Measurements from ENCODE around the gene FAM186B.

The FAM186B gene

GRCh38 chr12:49609059-49609874 is 3.8 kb upstream of the FAM186B start:
- DNase-seq: no peak

GRCh38 chr12:49604856-49605255 is 583 bp downstream of the FAM186B start:
- no peak for DNase-seq

DNA sequence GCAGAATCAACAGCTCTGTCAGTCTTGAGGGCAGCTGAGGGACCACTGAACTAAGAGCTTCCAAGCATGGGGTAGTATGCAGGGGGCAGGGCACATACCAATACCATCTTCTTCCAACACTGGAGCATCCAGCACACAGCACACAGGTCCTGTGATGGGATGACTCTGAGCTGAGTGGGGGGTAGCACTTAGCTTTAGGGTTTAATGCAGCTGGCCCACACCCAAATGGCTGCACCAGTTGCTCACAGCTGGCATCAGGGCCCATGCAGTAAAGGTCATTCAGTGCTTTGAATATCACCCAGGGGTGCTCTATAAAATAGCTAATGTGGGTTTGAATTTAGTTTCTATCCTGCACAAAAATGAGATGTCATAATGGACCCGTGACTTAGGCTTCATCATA is 1.7 kb downstream of the FAM186B start:
- no peak for DNase-seq

- DNase-seq: no peak
These were observed 5.5 kb downstream of the FAM186B start for GRCh38 chr12:49599961-49600360.

DNA sequence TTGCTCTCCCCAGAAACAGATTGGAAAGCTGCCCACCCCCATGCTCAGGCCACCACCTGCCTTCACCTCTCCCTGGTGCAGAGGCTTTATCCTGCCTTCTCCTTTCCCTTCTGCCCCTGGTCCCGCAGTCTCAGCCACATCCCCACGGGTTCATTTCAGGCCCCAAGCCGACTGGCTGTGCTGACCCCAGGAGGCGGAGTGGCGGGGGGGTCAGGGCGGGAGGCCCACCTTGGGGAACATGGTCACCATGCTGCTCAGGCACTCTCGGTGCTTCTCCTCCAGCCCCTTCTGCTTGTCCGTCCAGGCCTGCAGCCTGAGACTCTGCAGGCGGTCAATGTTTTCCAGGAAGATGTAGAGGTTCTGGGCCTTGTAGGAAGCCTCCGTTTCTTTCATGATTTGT is 6.9 kb downstream of the FAM186B start:
- DNase-seq: no peak

- DNase-seq: no peak
These were observed 16.5 kb downstream of the FAM186B start for GRCh38 chr12:49588721-49589516.

GRCh38 chr12:49588281-49588680 is 17.2 kb downstream of the FAM186B start:
- no peak for DNase-seq

DNA sequence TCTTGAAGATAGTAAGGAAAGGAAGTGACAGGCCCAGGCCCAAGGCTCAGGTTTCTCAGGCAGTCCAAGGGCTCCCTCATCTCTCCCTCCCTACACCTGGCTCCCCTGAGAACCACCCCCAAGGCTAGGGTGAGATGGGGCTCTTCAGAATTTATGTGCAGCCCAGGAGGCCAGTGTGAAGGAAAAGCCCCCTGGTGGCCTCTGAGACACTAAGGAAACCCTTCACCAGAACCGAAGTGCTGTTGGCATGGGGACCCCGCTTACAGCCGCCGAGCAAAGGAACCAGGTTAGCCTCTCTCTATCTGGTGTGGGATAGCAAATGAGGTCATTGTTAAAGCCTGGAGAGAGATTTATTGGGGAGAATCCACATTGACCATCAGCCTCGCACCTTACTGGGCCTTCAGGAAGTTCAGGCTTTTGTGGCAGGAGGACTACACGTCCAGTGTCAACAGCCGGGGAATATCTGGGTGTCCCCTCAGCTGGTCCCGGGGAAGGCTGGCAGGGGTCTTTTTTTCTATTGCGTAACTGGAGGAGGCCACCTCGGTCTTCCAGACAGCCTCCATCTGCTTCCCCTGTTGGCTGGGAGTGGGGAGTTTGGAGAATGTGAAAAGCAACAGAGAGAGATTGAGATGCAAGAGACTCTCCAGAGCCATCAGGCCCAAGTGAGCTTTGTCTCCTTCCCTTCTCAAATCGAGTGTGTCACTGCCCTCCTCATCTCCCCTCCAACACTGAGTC is 18.1 kb downstream of the FAM186B start:
- DNase-seq: no peak

GRCh38 chr12:49585477-49586459 is 19.7 kb downstream of the FAM186B start:
- DNase-seq: no peak

- no peak for DNase-seq
These were observed 20.8 kb downstream of the FAM186B start for GRCh38 chr12:49584591-49584990.

DNA sequence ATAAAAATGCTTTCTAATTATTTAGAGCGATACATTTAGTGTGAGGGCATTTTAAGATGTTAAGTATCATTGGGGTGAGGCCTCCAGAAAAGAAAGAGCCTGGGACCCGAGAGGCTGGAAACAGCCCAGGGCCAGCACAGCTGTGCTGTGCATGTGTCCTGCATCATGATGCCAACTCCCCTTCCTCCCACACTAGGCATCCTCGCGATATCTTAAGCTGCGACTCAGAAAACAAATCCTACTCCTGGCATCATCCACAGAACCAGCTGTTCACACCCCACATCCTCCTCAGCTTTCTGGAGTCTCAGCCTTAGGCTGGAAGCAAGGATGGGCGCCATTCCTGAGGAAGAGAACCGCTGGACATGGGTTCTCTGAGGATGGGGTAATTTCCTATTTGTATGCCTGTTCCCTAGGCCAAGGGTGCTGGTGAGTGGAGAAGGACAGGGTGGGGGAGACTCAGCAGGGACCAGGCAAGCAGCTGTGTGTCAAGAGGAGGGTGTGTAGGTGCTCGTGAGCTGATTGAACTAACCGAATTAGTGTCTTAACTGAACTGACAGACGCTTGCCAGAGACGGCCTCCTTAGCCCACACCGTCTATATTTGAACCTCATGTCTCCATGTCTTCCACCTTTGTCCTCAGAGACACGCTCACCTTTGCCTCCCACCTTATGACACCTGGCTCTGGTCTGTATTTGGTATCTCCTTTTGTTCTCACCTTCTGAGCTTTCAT is 21.9 kb downstream of the FAM186B start:
- DNase-seq: no peak

- no peak for DNase-seq
These were observed 22.6 kb downstream of the FAM186B start for GRCh38 chr12:49582850-49583249.

DNA sequence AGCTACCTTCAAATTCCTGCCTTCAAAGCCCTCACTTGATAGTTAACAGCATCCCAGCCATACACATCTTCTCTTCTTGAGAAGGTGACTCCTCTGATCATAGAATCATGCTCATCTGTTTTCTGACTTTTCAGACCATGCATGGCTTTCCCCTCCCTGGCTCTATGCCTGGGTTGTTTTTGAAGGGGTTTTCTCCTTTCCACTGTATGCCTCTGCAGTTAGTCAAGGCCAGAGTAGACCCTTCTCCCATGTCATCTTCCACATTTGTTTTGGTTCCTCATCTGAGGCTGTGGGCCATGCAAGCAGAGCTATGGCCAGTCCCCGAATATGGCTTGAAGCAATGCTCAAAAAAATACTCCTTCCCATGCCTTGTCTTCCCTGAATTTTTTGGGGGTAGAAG is 23.2 kb downstream of the FAM186B start:
- DNase-seq: no peak

GRCh38 chr12:49580572-49581535 is 24.6 kb downstream of the FAM186B start:
- DNase-seq: peak; percentile 78

DNA sequence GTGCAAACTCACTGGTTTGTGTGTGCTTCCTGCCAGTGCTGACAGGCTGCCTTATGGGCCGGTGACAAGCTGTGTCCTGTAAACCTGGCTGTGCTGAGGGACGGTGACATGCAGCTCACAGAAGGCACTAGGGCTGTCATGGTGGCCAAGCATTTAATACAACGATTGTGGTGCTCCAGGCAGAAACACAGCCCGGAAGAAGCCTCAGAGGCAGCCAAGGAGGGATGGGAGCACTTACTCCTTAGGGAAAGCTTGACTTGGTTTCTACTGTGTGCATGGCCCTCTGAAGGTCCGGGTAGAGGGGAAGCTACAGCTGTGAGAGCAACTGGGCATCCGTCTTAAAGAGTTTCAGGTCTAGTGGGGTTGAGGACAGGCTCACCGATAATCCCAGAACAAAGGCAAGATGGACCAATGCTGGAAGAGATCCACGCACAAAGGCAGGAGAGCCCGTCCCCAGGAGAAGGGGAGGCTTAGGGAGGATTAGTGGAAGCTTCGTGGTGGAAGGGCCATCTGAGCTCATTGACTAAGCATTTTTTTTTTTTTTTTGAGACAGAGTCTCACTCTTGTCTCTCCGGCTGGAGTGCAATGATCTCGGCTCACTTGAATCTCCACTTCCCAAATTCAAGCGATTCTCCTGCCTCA is 26.8 kb downstream of the FAM186B start:
- no peak for DNase-seq

DNA sequence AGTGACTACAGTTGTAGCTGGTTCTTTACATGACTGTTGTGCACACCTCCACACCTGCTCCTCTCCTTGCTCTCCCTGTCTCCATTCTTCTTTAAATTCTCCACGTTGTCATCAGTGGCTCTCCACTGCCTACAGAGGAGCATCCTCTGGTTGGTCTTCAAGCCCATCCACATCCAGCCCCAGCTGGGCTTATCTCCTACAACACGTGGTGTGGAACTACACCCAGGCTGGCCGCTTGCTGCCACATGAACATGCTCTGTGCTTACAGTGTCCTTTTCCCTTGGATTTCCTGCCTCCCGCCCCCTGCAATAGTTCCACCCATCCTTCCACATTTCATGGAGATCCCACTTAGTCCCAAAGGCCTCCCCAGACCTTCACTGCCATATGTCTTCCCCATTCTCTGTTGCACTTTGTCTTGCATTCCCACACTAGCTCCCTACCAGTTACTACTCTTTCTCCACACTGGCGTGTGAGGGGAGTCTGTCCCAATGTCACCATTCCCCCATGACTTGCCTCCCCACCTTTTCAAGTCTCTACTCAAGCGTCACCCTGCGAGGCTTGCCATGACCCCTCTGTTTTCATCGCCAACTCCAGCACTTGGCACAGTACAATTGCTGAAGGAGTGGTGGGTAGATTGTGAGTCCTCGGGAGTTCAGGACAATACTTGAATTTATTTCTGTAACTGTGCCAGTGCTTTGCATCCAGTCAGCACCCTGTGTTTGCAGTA is 27.7 kb downstream of the FAM186B start:
- no peak for DNase-seq

- no peak for DNase-seq
These were observed 36.8 kb downstream of the FAM186B start for GRCh38 chr12:49568442-49569162.
